Mesangial cell (primary cell): Measurements from ENCODE around the gene TRPM4. TPM values are rescaled to one million over a fixed set of nuclear protein-coding genes. Genes with fewer than 3 reads are reported as not detected.

ENCODE experiments used
- total RNA-seq: library from RNA; depleted of rRNA; stranded (reverse); fragments of >200 nt; gene quantifications from 2 replicates; pipeline ENCODE4 v1.2.3, GENCODE V29; 2015

TRPM4 gene
- 7.7 and 13.8 TPM in 2 replicates for total RNA-seq

DNA sequence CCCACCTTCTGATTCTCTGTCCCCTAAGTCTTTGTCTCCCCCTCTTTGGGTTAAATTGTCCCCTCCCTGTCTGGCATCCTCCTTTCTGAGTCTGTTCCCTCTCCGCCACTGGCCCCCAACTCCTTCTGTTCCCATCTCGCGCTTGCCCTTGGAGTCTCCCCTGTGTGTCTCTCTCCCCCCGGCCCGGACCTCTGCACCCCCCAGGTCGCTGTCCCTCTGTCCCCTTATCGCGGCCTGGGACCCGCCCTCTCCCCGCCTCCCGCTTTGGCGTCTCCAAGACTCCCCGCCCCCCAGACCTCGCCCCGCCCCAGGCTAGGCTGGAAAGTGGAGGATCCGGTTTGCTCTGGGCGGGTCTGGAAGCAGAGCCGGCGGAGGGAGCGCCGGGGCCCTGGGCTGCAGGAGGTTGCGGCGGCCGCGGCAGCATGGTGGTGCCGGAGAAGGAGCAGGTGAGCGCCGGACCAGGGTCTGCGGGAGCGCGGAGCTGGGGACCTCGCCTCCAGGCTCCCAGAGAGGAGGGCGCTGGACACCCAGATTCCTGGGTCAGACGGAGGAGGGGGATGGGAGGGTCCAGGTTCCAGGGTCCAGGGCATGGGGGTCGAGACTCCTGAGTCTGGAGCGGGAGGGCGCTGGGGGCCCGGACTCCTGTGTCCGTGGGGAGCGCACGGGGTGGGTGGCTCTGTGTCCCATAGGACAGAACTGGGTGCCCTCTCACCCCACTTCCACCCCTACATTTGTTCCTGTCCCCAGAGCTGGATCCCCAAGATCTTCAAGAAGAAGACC, at the start of gene TRPM4:
Gene TRPM4 (plus strand): TSS at position 348 of the 780 bp plus-strand sequence. CDS start 75 bp downstream, at position 423.

DNA sequence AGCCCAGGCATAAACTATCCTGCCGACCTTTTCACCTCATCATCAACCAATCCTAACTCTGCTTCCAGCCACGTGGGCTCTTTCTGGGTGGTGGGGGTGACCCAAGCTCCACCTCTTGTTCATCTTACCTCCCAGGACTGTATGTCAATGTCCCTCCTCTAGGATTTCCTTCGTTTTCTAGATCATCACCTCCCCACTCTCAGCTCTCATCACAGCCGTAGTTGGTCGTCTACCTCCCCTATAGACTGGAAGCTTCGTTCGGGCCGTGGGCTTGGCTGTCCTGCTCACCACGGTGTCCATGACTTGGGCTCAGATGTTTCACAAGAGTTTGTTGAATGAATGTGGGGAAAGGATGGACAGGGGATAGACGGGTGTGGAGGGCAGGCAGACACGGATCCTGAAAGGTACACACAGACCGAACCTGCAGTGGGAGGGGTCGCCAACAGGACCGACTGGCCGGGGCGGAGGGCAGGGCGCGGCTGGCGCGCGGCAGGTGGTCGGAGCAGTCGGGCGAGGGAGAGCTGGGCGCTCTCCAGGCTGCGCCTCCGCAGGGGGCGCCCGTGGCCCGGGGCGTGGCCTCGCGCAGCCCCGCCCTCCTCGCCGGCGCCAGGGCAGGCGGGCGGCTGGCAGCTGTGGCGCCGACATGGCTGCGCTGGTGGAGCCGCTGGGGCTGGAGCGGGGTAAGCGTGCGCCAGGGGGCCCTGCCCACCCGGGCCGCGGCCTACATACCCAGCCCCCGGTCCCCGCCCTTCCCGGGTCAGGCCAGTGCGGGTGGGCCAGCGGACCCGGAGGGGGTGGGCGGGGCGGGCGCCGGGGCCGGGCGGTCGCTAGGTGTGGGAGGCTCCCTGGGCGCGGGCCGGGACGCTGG, 43.6 kb upstream of the TRPM4 start, which contains the start of gene LIN7B:
Gene LIN7B (plus strand): TSS at position 609 of the 868 bp plus-strand sequence. CDS start 35 bp downstream, at position 644.

DNA sequence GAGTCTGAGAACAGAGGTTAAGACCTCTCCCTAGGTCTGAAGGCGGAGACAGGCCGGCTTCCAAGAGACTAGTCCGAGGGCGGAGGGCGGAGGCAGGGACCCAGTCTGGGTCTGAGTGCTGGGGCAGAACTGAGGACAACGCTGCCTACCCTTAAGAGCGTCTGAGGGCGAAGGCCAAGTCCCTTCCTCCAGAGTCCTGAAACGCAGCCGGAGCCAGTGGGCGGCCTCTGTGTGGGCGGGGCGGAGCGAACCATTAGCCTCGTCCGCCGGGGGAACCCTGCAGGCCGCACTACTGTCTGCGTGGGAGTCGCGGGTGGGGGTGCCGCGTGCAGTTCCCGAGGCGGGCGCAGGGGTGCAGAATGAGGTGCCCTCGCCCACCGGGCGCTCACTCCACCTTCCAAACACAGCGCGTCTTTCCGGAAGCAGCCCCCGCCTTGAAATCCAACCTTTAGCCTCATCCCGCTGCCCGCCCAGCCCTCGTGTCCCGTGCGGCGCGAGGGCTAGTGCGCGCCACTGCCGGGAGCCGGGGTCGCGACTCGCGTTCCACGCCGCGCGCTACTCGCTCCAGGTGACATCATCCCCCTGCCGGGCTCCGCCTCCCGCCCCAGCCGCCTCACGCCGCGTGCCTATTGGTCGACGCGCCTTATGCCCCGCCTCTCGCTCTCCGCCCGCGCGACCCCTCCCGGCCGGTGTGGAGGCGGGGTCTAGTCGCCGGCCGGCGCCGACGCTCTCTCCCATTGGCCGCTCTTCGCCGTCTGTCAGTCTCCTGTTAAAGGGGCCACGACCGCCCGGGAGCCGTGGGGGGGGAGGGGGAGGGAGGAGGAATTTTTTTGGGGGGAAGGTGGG, 38.8 kb upstream of the TRPM4 start, which contains the start of gene C19orf73:
Gene C19orf73 (minus strand): TSS at position 579 of the 846 bp plus-strand sequence. CDS start 121 bp downstream, at position 458.

DNA sequence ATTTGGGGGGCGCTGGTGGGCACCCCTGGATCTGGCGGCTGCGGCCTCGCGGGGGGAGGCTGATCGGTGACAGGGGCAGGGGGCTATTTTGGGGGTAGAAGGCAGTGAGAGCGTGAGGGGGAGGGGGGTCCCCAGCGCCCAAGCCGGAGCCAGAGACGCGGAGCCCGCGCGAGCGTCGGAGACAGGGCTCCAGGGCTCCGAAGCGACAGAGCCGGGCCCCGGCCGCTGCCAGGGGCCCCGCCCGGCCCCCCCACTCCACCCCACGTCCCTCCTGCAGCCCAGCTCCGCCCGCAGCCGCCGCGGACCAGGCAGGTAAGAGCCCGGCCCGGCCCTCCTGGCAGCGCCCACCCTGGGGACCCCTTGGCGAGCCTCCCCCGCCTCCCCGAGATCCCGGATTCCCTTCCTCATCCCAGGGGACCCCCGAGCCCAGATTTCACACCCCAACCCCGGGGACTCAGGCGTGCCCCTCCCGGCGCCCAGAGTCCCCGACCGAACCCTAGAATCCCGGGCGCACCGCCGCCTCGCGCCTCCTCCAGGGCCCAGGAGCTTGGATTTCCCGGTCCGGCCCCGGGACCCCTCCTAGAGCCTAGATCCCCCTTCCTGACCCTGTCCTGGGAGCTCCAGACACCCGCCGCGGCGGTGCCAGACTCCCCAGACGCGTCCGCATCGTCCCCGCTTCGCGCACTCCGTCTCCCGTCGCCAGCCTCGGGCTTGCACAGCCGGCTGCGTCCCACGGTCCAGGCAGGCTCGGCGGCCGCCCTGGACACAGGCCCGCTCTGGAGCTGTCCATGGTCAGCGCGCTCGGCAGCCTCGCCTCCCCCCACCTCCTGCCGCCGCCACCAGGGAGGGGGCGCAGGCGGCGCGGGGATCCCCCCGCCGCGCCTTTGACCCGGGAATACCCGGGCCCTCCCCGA, 37.9 kb upstream of the TRPM4 start, which contains the start of gene PPFIA3:
Gene PPFIA3 (plus strand): TSS at position 134 of the 914 bp plus-strand sequence. CDS start 8,330 bp downstream, outside the sequence.

DNA sequence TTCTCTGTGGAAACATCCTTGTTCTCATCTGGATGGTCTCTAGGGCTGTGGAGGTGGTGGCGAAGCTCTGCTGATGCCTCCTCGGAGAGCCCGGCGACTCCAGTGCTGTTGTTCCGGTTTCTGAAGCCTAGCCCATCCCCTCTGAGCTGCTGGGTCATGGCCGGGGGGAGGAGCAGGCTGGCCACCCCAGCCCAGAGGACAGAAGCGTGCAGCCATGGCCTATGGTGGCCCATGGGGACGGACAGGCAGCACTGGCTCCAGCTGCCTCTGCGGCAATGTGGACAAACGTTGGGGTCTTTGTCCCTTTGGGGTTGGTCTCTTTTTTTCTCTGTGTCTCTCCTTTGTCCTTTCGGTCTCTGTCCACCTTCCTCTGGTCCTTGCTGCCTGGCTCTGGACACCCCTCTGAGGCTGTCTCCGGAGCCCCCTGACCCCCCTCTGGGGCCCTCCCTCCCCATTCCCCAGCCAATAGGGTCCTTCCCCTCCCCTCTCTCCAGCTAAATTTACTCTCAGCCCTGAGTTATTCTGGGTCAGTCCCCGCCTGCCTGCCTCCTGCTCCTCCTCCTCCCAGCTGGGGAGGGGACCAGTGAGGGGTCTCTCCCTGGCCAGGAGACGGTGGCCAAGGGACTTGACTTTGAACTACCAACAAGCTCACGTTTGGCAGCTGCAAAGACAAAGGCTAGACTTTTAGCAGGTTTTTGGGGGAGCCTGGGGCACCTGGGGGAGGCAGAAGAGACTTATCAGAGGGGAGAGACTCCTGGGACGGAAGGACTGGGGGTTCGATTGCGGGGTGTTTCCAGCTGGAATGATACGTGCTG, 2.4 kb upstream of the TRPM4 start, which contains the start of gene HRC:
Gene HRC (minus strand): TSS at position 392 of the 815 bp plus-strand sequence. CDS start 159 bp downstream, at position 233.

Other genes starting within 250 kb of the TRPM4 start
- gene DHDH, start 224.1 kb upstream of the TRPM4 start, total RNA-seq: 0.33 TPM in 1 of 2 replicates, not detected in the other
- gene BAX, start 202.9 kb upstream of the TRPM4 start, total RNA-seq: 129 and 173 TPM in 2 replicates
- gene FTL, start 192.5 kb upstream of the TRPM4 start, total RNA-seq: 1,218 and 2,784 TPM in 2 replicates
- 34.2 and 47.6 TPM in 2 replicates for gene GYS1, start 164.5 kb upstream of the TRPM4 start, total RNA-seq
- 137 and 324 TPM in 2 replicates for gene RUVBL2, start 163.9 kb upstream of the TRPM4 start, total RNA-seq
- 0.49 and 0.76 TPM in 2 replicates for gene LHB, start 140.7 kb upstream of the TRPM4 start, total RNA-seq
- gene CGB3, start 133.5 kb upstream of the TRPM4 start, total RNA-seq: 0.33 TPM in 1 of 2 replicates, not detected in the other
- gene CGB2, start 125.9 kb upstream of the TRPM4 start, total RNA-seq: 3.9 TPM in 1 of 2 replicates, not detected in the other
- gene CGB1, start 120.9 kb upstream of the TRPM4 start, total RNA-seq: 3.7 TPM in 1 of 2 replicates, not detected in the other
- 0.38 and 2.1 TPM in 2 replicates for gene CGB5, start 113.9 kb upstream of the TRPM4 start, total RNA-seq
- 0.25 and 8.0 TPM in 2 replicates for gene CGB8, start 108.7 kb upstream of the TRPM4 start, total RNA-seq
- gene CGB7, start 100.0 kb upstream of the TRPM4 start, total RNA-seq: 3.4 and 3.6 TPM in 2 replicates
- 0.25 TPM in 1 of 2 replicates, not detected in the other for gene NTF4, start 93.0 kb upstream of the TRPM4 start, total RNA-seq
- not detected in 2 replicates for gene KCNA7, start 85.1 kb upstream of the TRPM4 start, total RNA-seq
- 155 and 218 TPM in 2 replicates for gene SNRNP70, start 72.3 kb upstream of the TRPM4 start, total RNA-seq
- gene LIN7B, start 43.4 kb upstream of the TRPM4 start, total RNA-seq: 6.4 and 8.9 TPM in 2 replicates
- gene C19orf73, start 38.6 kb upstream of the TRPM4 start, total RNA-seq: 3.7 and 6.0 TPM in 2 replicates
- 2.4 and 2.7 TPM in 2 replicates for gene PPFIA3, start 38.2 kb upstream of the TRPM4 start, total RNA-seq
- gene HRC, start 2.4 kb upstream of the TRPM4 start, total RNA-seq: not detected in 2 replicates
- gene SLC6A16, start 167.4 kb downstream of the TRPM4 start, total RNA-seq: under 0.01 and 0.13 TPM in 2 replicates
- gene CD37, start 177.6 kb downstream of the TRPM4 start, total RNA-seq: not detected in 2 replicates
- gene TEAD2, start 204.6 kb downstream of the TRPM4 start, total RNA-seq: 56.5 and 59.7 TPM in 2 replicates
- 0.81 and 2.3 TPM in 2 replicates for gene DKKL1, start 206.1 kb downstream of the TRPM4 start, total RNA-seq
- not detected in 2 replicates for gene KASH5, start 230.5 kb downstream of the TRPM4 start, total RNA-seq